SH-SY5Y (cell line): Measurements from ENCODE around the gene SPRY4.
A peak's percentile ranks its signal among the peaks of the same experiment; 100 is the strongest.

Experiments
- GATA2 ChIP-seq: IDR thresholded peaks from 2 replicates; pipeline ENCODE4 v1.6.1; 2011; ENCODE audit warnings: mild to moderate bottlenecking, low read depth, low read length
- GATA3 ChIP-seq: IDR thresholded peaks from 2 replicates; pipeline ENCODE4 v1.6.1; 2011; ENCODE audit warnings: low read depth, mild to moderate bottlenecking, low read length, moderate library complexity

DNA sequence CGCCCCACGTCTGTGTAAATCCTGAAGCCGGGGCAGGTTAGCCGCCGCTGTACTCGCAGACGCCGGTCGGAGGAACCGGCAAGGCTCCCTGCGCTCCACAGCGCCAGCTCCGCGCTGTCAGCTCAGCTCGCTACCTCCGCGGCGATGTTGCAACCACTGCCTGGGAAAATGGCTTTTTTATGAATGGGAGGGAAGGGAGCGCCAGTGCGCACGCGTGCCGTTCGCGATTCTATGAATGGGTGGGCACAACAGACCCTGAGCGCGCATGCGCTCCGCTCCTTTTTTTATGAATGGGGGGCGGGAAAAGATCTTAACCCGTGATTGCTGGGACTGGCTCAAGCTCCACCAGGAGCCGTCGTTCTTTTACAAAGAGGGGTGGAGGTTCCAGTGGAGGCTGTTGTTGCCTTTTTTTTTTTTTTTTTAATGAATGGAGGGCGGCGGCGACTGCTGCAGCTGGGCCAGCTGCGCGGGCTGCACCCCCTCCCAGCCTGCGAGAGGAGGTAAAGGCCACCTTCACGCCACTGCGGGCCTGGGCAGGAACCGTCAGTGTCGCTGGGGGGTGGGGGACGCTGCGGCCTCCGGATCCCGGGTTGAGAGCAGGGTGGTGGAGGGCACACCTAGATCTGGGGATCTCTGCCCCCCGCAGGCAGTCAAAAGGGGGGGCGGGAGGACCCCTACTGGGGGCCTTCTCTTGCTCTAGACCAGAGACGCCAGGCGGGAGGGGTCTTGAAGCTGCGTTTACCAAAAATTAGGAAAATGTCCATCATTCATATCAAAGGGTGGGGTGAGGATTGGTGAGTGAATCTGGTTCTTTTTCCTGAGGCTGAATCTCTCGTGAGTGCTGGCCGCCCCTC, at the start of gene SPRY4:
- TF ChIP-seq GATA2 (peak; percentile 98), GATA3 (peak; percentile 64)
